H1 (cell line): Measurements from ENCODE around the gene TNIK. TPM values are rescaled to one million over a fixed set of nuclear protein-coding genes. Genes with fewer than 3 reads are reported as not detected.

Experiments
- CTCF ChIP-seq, 3 experiments: IDR thresholded peaks; 1 replicate in 2 of 3; 2 replicates in 1 of 3; pipeline versions ENCODE4 v1.5.1 to v1.6.1; 2011; ENCODE audit warnings: low read length in 3 of 3, mild to moderate bottlenecking in 3 of 3, inconsistent platforms in 2 of 3, low read depth in 1 of 3, moderate library complexity in 1 of 3; ENCODE audit not compliant: insufficient read depth in 1 of 3; ENCODE audit errors: control extremely low read depth in 1 of 3
- NRF1 ChIP-seq: IDR thresholded peaks from 2 replicates; pipeline ENCODE4 v1.6.1; 2011; ENCODE audit warnings: mild to moderate bottlenecking, low read depth, low read length, improper control_type of control experiment
- USF2 ChIP-seq: IDR thresholded peaks from 2 replicates; pipeline ENCODE4 v1.6.1; 2011; ENCODE audit warnings: low read length, improper control_type of control experiment
- polyA plus RNA-seq, 7 experiments: library from polyadenylated mRNA; depleted of rRNA in 3 of 7; stranded (reverse) in 5 of 7; unstranded in 2 of 7; fragments of >200 nt in 5 of 7; fragments of 200-250 nt in 2 of 7; gene quantifications; 1 replicate in 5 of 7; 2 replicates in 1 of 7; 4 replicates in 1 of 7; pipeline versions ENCODE4 v1.2.1 to v1.2.3, GENCODE V29; 2011 to 2013; ENCODE audit warnings: missing spikeins in 2 of 7, mixed read lengths in 2 of 7
- total RNA-seq: library from RNA; stranded (reverse); fragmentation: NEBNext Ultra II Directional; extraction: Animal tissue kit (Norgen Biotek cat#: 25700); gene quantifications from 2 replicates; pipeline ENCODE4 v1.2.1, GENCODE V29; 2021

TNIK gene
- total and polyA plus RNA-seq, 2 of the 8 experiments (the other 6 are each of a cell fraction or from before 2014, with no cell fraction given): 7.4 to 42.0 TPM

GRCh38 chr3:171401432-171401831, 58.8 kb downstream of the TNIK start (continued):
- TF ChIP-seq CTCF (IDR thresholded peaks at IDR 0.05; ENCODE audit: control extremely low read depth in 1 of 3, insufficient read depth in 1 of 3, low read depth in 1 of 3, low read length in 3 of 3) (no peak), NRF1 (no peak), USF2 (no peak)
- TF ChIP-seq, all 59 proteins: peak for 0
